Measurements from ENCODE around the gene SHFL. TPM values are rescaled to one million over a fixed set of nuclear protein-coding genes. Genes with fewer than 3 reads are reported as not detected.

Gene SHFL
- total RNA-seq, 1 donor from 2014 or later: 28.7 TPM

DNA sequence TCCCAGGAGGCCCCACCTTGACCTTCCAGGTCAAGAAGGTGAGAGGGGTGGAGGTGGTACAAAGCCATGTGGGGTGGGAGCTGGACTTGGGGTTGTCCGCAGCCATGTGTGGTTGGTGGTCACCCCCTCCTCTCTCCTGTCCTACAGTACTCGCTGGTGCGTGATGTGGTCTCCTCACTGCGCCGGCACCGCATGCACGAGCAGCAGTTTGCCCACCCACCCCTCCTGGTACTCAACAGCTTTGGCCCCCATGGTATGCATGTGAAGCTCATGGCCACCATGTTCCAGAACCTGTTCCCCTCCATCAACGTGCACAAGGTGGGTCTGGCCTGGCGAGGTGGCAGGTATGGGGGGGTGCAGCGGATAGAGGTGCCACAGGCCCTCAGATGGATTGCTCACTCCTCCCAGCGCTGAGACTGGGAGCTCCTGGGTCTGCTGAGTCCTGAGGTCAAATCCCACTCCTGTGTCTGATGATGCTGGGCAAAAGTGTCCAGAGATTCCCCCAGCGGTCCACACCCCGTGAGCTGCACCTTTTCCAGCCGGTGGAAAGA lies 21.8 kb downstream of the SHFL start:
- no peak for DNase-seq (ENCODE audit: low read depth)
- TF ChIP-seq, protein P1, sequence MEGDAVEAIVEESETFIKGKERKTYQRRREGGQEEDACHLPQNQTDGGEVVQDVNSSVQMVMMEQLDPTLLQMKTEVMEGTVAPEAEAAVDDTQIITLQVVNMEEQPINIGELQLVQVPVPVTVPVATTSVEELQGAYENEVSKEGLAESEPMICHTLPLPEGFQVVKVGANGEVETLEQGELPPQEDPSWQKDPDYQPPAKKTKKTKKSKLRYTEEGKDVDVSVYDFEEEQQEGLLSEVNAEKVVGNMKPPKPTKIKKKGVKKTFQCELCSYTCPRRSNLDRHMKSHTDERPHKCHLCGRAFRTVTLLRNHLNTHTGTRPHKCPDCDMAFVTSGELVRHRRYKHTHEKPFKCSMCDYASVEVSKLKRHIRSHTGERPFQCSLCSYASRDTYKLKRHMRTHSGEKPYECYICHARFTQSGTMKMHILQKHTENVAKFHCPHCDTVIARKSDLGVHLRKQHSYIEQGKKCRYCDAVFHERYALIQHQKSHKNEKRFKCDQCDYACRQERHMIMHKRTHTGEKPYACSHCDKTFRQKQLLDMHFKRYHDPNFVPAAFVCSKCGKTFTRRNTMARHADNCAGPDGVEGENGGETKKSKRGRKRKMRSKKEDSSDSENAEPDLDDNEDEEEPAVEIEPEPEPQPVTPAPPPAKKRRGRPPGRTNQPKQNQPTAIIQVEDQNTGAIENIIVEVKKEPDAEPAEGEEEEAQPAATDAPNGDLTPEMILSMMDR (conservative IDR thresholded peaks at IDR 0.05; ENCODE audit: low read depth, low read length): no peak
- no peak overlapping the region for H3K4me3 ChIP-seq (ENCODE audit: low read depth, low read length)

DNA sequence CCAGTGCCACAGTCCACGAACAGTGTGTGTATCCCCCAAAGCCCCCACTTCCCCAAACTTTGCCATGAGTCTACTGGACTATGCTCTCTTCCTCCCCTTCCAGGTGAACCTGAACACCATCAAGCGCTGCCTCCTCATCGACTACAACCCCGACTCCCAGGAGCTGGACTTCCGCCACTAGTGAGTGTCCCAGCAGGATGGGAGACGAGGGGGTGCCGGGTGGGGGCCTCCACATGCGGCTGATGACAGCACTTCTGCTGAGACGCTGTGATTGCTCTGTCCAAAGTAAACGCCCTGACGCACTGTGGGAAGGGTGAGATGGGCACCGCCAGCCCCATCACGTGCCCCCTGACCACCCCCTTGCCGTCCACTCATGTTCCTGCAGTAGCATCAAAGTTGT lies 23.4 kb downstream of the SHFL start:
- no peak for DNase-seq (ENCODE audit: low read depth)
- TF ChIP-seq, protein P1 (conservative IDR thresholded peaks at IDR 0.05; ENCODE audit: low read depth, low read length): no peak
- H3K4me3 ChIP-seq (ENCODE audit: low read depth, low read length): no peak overlapping the region

DNA sequence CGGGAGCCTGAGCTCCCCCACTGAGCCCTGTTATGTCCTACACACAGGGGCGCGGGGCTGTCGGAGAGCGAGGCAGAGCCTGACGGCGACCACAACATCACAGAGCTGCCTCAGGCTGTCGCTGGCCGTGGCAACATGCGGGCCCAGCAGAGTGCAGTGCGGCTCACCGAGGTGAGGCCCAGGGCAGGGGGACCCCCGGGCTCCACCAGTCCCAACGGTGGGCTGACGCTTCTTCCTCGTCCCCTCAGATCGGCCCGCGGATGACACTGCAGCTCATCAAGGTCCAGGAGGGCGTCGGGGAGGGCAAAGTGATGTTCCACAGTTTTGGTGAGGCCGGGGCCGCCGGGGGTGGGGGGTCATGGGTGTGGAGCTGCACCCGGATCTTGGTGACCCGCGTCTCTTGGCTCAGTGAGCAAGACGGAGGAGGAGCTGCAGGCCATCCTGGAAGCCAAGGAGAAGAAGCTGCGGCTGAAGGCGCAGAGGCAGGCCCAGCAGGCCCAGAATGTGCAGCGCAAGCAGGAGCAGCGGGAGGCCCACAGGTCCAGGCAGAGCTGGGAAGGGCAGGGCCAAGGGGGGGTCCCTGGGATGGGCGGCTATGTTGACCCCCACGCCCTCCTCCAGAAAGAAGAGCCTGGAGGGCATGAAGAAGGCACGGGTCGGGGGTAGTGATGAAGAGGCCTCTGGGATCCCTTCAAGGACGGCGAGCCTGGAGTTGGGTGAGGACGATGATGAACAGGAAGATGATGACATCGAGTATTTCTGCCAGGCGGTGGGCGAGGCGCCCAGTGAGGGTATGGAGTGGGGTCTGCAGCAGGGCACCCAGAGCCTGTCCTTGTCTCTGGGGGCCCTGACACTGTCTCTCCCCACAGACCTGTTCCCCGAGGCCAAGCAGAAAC lies 24.2 kb downstream of the SHFL start:
- H3K4me3 ChIP-seq (ENCODE audit: low read depth, low read length): no peak overlapping the region
- TF ChIP-seq, protein P1 (conservative IDR thresholded peaks at IDR 0.05; ENCODE audit: low read depth, low read length): no peak
- no peak for DNase-seq (ENCODE audit: low read depth)

DNA sequence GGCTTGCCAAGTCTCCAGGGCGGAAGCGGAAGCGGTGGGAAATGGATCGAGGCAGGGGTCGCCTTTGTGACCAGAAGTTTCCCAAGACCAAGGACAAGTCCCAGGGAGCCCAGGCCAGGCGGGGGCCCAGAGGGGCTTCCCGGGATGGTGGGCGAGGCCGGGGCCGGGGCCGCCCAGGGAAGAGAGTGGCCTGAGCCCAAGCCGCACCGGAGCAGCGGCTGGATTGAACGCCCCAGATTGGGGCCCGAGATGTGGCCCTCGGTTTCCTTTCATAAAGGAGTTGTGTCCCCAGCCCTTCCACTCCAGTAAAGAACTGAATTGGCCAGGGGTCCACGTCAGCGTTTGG lies 24.8 kb downstream of the SHFL start:
- TF ChIP-seq, protein P1 (conservative IDR thresholded peaks at IDR 0.05; ENCODE audit: low read depth, low read length): no peak
- no peak for DNase-seq (ENCODE audit: low read depth)

DNA sequence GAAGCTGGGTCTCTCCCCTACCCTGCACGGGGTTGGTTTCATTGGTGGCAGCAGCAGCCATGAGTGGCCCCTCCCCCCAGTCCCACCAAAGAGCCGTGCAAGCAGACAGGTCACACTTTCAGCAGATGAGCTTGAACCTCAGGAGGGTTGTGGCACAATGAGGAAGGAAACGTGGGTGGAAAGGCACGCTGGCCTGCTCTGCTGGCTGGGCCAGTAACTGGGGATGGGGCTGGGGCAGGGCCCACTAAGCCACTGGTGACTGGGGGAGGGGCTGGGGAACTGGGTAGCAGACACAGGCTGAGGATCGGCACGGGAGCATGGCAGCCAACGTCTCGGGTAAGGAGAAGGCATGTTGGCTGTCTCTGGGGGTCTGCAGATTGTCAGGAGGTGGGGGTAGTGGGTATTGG lies 25.3 kb downstream of the SHFL start, which contains the start of gene P2RY11:
Gene P2RY11, plus strand, starts transcription at position 289 of the 407 bp plus-strand sequence. Its CDS starts 29 bp downstream, at position 318.
- no peak within 1 kb of the TSS for H3K4me3 ChIP-seq (ENCODE audit: low read depth, low read length)
- DNase-seq (ENCODE audit: low read depth): no peak
- TF ChIP-seq, protein P1 (conservative IDR thresholded peaks at IDR 0.05; ENCODE audit: low read depth, low read length): no peak

More for the DNA sequence above, 24.8 kb downstream of the SHFL start:
- no peak overlapping the region for H3K4me3 ChIP-seq (ENCODE audit: low read depth, low read length)

DNA sequence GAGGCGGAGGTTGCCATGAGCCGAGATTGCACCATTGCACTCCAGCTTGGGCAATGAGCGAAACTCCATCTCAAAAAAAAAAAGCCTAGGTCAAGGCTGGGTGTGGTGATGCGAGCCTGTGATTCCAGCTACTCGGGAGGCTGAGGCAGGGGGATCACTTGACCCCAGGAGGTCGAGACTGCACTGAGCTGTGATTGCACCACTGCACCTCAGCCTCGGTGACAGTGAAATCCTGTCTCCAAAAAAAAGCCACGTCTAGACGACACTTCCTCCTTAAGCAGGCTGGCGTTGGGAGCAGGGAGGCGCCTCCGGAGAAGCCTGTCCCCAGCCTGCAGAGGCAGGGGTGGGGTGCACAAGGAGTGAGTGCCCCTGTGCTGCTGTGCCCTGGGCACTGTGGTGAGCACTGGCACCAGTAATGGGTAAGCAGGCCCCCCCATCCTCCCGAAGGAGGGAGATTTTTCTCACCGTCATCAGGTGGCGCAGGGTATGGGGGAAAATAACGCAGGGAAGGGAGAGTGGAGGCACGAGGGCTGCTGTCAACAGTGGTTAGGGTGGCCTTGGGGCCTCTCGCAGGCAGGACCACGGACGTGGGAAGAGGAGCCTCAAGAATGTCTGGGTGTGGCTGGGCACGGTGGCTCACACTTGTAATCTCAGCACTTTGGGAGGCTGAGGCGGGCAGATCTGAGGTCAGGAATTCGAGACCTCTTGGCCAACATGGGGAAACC lies 26.1 kb downstream of the SHFL start:
- TF ChIP-seq, protein P1 (conservative IDR thresholded peaks at IDR 0.05; ENCODE audit: low read depth, low read length): no peak
- H3K4me3 ChIP-seq (ENCODE audit: low read depth, low read length): no peak overlapping the region
- no peak for DNase-seq (ENCODE audit: low read depth)
